Lower lobe of right lung (tissue), 2 donors: ENCODE measurements around the gene TC2N. TPM values are rescaled to one million over a fixed set of nuclear protein-coding genes. Genes with fewer than 3 reads are reported as not detected.

ENCODE experiments used
- ATAC-seq, 2 donors: fragments of 200-7000 bp; cut with Tn5 transposase; one replicate each; pipeline ENCODE4 v1.9.1; 2020 to 2022; ENCODE audit warnings: mild to moderate bottlenecking in 2 of 2, moderate library complexity in 2 of 2
- DNase-seq: peaks from one replicate; pipeline ENCODE4 v3.0.0-alpha.2; 2020
- H3K27ac ChIP-seq: fragments of 200-600 bp; one replicate; pipeline ENCODE4 v1.8.0; 2022
- H3K27me3 ChIP-seq: fragments of 200-600 bp; one replicate; pipeline ENCODE4 v1.8.0; 2022; ENCODE audit warnings: low read depth
- H3K36me3 ChIP-seq: fragments of 200-600 bp; one replicate; pipeline ENCODE4 v1.8.0; 2022; ENCODE audit warnings: mild to moderate bottlenecking
- H3K4me1 ChIP-seq: fragments of 200-600 bp; one replicate; pipeline ENCODE4 v1.8.0; 2022
- H3K4me3 ChIP-seq: fragments of 200-600 bp; one replicate; pipeline ENCODE4 v1.8.0; 2022; ENCODE audit warnings: mild to moderate bottlenecking
- H3K9me3 ChIP-seq: fragments of 200-600 bp; one replicate; pipeline ENCODE4 v1.8.0; 2022
- intact Hi-C: fragments of 100-400 bp; cut with DNase I; formaldehyde crosslinking; loops from one replicate; pipeline ENCODE4 v1.11.0; 2022
- total RNA-seq: library from RNA; stranded (reverse); fragmentation: NEBNext Ultra II Directional; extraction: Animal tissue kit (Norgen Biotek cat#: 25700); gene quantifications from one replicate; pipeline ENCODE4 v1.2.1, GENCODE V29; 2021
- TF ChIP-seq, protein P1 (sequence below): fragments of 200-600 bp; IDR thresholded peaks from one replicate; pipeline ENCODE4 v1.8.0; 2022; ENCODE audit warnings: antibody characterized with exemption, mild to moderate bottlenecking
- donor health status: DM: no; HTN: yes; CAD: no; lungs with severe emphysema.

The TC2N gene
- total RNA-seq, 1 donor from 2014 or later = 53.1 TPM

- intact Hi-C loops = no loop called here
- Histone ChIP-seq H3K4me3 (no peak overlapping the region), H3K9me3 (no peaks in the 10 kb centered on the region), H3K27me3 (no peaks in the 10 kb centered on the region), H3K36me3 (no peaks in the 10 kb centered on the region), H3K27ac (no peak overlapping the region), H3K4me1 (peaks cover 19% of the 10 kb centered on the region)
- TF ChIP-seq, protein P1, sequence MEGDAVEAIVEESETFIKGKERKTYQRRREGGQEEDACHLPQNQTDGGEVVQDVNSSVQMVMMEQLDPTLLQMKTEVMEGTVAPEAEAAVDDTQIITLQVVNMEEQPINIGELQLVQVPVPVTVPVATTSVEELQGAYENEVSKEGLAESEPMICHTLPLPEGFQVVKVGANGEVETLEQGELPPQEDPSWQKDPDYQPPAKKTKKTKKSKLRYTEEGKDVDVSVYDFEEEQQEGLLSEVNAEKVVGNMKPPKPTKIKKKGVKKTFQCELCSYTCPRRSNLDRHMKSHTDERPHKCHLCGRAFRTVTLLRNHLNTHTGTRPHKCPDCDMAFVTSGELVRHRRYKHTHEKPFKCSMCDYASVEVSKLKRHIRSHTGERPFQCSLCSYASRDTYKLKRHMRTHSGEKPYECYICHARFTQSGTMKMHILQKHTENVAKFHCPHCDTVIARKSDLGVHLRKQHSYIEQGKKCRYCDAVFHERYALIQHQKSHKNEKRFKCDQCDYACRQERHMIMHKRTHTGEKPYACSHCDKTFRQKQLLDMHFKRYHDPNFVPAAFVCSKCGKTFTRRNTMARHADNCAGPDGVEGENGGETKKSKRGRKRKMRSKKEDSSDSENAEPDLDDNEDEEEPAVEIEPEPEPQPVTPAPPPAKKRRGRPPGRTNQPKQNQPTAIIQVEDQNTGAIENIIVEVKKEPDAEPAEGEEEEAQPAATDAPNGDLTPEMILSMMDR = no peak
- no peak for ATAC-seq
- DNase-seq = no peak
Observed at GRCh38 chr14:91904956-91905645, 37.8 kb upstream of the TC2N start.

DNA sequence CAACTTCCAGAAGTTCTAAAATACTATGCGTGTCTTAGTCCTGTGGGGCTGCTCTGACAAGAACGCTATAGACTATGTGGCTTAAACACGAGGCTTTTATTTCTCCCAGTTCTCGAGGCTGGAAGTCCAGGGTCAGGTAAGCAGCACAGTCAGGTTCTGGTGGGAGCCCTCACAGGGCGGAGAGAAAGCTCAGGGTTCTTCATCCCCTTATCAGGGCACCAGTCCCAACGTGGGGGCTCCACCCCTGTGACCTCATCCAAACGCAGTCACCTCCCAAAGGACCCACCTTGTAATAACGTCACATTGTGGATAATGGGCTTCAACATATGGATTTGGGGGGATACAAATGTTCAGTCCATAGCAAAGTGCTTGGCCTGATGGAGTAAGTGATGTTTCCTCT is 37.1 kb upstream of the TC2N start:
- Histone ChIP-seq H3K4me1 (peaks cover 25% of the 10 kb centered on the region), H3K27me3 (no peaks in the 10 kb centered on the region), H3K9me3 (no peaks in the 10 kb centered on the region), H3K4me3 (no peak overlapping the region), H3K36me3 (no peaks in the 10 kb centered on the region), H3K27ac (peak overlapping the region; percentile 31)
- ATAC-seq (no peak), DNase-seq (no peak)
- TF ChIP-seq, protein P1 = no peak
- intact Hi-C loops = no loop called here

- Histone ChIP-seq H3K36me3 (no peaks in the 10 kb centered on the region), H3K27me3 (no peaks in the 10 kb centered on the region), H3K27ac (no peak overlapping the region), H3K9me3 (no peaks in the 10 kb centered on the region), H3K4me1 (peaks cover 22% of the 10 kb centered on the region), H3K4me3 (no peak overlapping the region)
- DNase-seq (no peak), ATAC-seq (no peak)
- intact Hi-C loops = no loop called here
- TF ChIP-seq, protein P1 = no peak
Observed at GRCh38 chr14:91903070-91903469, 35.7 kb upstream of the TC2N start.

DNA sequence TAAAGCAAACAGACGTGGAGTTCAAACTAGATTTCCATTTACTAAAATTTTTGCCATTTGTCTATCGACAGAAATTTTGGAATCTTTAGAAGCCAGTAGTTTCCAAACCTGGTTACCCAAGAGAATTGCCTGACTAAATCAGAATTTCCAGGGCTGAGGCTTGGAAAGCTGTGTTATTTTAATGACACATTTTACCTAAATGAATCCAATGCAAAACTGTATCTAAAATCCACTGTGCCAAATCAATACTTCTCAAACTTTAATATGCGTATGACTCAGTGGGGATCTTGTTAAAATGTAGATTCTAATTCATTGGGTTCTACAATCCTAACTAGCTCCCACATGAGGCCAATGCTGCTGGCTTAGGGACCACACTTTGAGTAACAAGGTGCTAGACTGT is 35.0 kb upstream of the TC2N start:
- no peaks in the 10 kb centered on the region for H3K9me3 ChIP-seq
- H3K27ac ChIP-seq = no peak overlapping the region
- H3K27me3 ChIP-seq = no peaks in the 10 kb centered on the region
- no peaks in the 10 kb centered on the region for H3K36me3 ChIP-seq
- H3K4me3 ChIP-seq = no peak overlapping the region
- no peak for ATAC-seq
- H3K4me1 ChIP-seq = peaks cover 24% of the 10 kb centered on the region
- intact Hi-C loops = no loop called here
- TF ChIP-seq, protein P1 = no peak
- DNase-seq = no peak

DNA sequence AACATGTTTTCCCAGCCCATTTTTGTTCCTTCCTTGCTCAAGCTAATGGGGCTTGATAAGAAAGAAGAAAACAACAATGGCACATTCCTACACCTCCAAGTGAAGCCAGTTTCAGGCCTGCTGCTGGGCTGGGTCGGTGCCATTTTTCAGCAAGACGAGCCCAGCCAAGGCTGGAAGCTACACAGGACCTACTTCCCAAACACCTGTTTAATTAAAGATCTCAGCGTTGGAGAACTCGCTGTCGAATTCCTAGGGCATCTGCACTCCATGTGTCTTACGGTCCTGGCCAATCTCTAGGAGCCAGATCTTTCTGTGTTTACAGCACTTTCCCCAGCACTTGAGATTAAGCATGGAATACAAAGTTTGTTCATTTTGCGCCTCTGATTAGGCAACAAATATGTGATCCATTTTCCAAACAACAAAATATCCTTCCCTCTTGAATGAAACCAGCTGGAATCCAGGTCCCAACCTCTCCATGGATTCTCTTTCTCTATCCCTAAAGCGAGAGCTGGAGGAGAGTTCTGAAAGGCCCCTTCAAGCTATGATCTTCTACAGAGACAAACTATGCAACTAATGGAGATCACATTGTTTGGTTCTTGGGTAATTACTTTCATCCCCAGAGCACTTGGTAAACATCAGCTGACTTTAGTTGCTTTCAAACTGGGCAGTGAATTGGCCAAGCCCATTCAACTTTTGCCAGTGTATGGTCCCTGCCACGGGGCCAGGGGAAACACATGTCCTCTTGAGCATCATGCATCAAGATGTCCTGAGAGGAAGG is 34.3 kb upstream of the TC2N start:
- ATAC-seq = peak; percentile 25 to 54
- Histone ChIP-seq H3K4me3 (no peak overlapping the region), H3K4me1 (peaks cover 31% of the 10 kb centered on the region), H3K27me3 (no peaks in the 10 kb centered on the region), H3K9me3 (no peaks in the 10 kb centered on the region), H3K27ac (peak overlapping the region; percentile 58), H3K36me3 (no peaks in the 10 kb centered on the region)
- no peak for DNase-seq
- intact Hi-C loops = no loop called here
- TF ChIP-seq, protein P1 = no peak
